ENCODE data around the gene RASSF3. TPM values are rescaled to one million over a fixed set of nuclear protein-coding genes. Genes with fewer than 3 reads are reported as not detected.

RASSF3 gene
- total and polyA plus RNA-seq, 7 donors, result 34.7 to 348 (median 143) TPM

GRCh38 chr12:64713376-64713775 is 103.1 kb downstream of the RASSF3 start:
- intact Hi-C loops (cut with DNase I), result no loop called here
- Histone ChIP-seq H3K4me1 (no peaks in the 10 kb centered on the region), H3K36me3 (peaks cover 0 to 46% (median 21%) of the 10 kb centered on the region in 4 donors), H3K27ac (no peak overlapping the region), H3K9me3 (no peaks in the 10 kb centered on the region), H3K4me3 (no peak overlapping the region), H3K27me3 (no peaks in the 10 kb centered on the region)
- TF ChIP-seq POLR2AphosphoS5 (IDR thresholded peaks at IDR 0.05), result no peak
- TF ChIP-seq POLR2A (IDR thresholded peaks at IDR 0.05), result no peak
- TF ChIP-seq, protein P1, sequence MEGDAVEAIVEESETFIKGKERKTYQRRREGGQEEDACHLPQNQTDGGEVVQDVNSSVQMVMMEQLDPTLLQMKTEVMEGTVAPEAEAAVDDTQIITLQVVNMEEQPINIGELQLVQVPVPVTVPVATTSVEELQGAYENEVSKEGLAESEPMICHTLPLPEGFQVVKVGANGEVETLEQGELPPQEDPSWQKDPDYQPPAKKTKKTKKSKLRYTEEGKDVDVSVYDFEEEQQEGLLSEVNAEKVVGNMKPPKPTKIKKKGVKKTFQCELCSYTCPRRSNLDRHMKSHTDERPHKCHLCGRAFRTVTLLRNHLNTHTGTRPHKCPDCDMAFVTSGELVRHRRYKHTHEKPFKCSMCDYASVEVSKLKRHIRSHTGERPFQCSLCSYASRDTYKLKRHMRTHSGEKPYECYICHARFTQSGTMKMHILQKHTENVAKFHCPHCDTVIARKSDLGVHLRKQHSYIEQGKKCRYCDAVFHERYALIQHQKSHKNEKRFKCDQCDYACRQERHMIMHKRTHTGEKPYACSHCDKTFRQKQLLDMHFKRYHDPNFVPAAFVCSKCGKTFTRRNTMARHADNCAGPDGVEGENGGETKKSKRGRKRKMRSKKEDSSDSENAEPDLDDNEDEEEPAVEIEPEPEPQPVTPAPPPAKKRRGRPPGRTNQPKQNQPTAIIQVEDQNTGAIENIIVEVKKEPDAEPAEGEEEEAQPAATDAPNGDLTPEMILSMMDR (IDR thresholded peaks at IDR 0.05), result no peak
- no peak for TF ChIP-seq EP300 (IDR thresholded peaks at IDR 0.05)
- DNase-seq, result no peak

DNA sequence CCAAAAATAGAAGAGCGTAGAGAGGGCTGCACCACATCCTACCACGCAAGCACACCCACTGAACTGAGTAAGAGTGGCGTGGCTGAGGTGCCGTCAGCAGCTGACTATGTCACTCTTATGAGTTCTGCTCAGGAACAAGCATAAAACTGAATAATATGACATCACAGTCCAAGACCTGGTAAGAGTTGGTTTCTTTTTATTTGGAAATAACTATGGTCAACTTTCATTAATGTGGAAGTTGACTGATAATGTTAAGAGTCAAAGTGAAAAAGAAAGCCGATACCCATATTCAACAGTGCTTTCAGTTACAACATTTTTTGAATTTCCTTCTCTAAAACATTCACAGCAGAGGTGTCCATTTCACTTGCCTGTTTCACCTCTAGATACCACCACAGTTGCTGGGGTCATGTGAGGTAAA is 104.3 kb downstream of the RASSF3 start:
- Histone ChIP-seq H3K27ac (no peak overlapping the region), H3K4me1 (no peaks in the 10 kb centered on the region), H3K27me3 (no peaks in the 10 kb centered on the region), H3K4me3 (no peak overlapping the region), H3K36me3 (peaks cover 0 to 58% (median 23%) of the 10 kb centered on the region in 4 donors), H3K9me3 (no peaks in the 10 kb centered on the region)
- WGBS, 2 donors, result 70 to 88% methylated on average over 5 of the region's 5 CpGs
- TF ChIP-seq POLR2AphosphoS5 (IDR thresholded peaks at IDR 0.05) (no peak), POLR2A (IDR thresholded peaks at IDR 0.05) (no peak), EP300 (IDR thresholded peaks at IDR 0.05) (no peak)
- TF ChIP-seq, protein P1 (IDR thresholded peaks at IDR 0.05), result no peak
- intact Hi-C loops (cut with DNase I), result no loop called here
- DNase-seq, result no peak

- no peaks in the 10 kb centered on the region for H3K9me3 ChIP-seq
- TF ChIP-seq POLR2A (IDR thresholded peaks at IDR 0.05) (no peak), POLR2AphosphoS5 (IDR thresholded peaks at IDR 0.05) (no peak), EP300 (IDR thresholded peaks at IDR 0.05) (no peak)
- TF ChIP-seq, protein P1 (IDR thresholded peaks at IDR 0.05), result no peak
- intact Hi-C loops (cut with DNase I), result no loop called here
- H3K36me3 ChIP-seq, result peaks cover 5 to 76% (median 33%) of the 10 kb centered on the region in 4 donors
- no peak overlapping the region for H3K27ac ChIP-seq
- DNase-seq, result no peak
- 76 to 83% methylated on average over 4 of the region's 4 CpGs for WGBS, 2 donors
- no peaks in the 10 kb centered on the region for H3K27me3 ChIP-seq
- H3K4me3 ChIP-seq, result no peak overlapping the region
- H3K4me1 ChIP-seq, result no peaks in the 10 kb centered on the region
Observed at GRCh38 chr12:64716371-64716770, 106.1 kb downstream of the RASSF3 start.

GRCh38 chr12:64716839-64717455 is 106.7 kb downstream of the RASSF3 start:
- no peak for TF ChIP-seq EP300 (IDR thresholded peaks at IDR 0.05)
- TF ChIP-seq POLR2A (IDR thresholded peaks at IDR 0.05), result no peak
- TF ChIP-seq, protein P1 (IDR thresholded peaks at IDR 0.05), result no peak
- no peak for TF ChIP-seq POLR2AphosphoS5 (IDR thresholded peaks at IDR 0.05)
- peaks cover 9 to 82% (median 37%) of the 10 kb centered on the region in 4 donors for H3K36me3 ChIP-seq
- intact Hi-C loops (cut with DNase I), result no loop called here
- 97 to 98% methylated on average over 6 of the region's 6 CpGs for WGBS, 2 donors
- H3K9me3 ChIP-seq, result no peaks in the 10 kb centered on the region
- H3K27ac ChIP-seq, result no peak overlapping the region
- H3K4me1 ChIP-seq, result no peaks in the 10 kb centered on the region
- DNase-seq, result no peak
- no peak overlapping the region for H3K4me3 ChIP-seq
- H3K27me3 ChIP-seq, result no peaks in the 10 kb centered on the region

- Histone ChIP-seq H3K9me3 (no peaks in the 10 kb centered on the region), H3K4me3 (no peak overlapping the region), H3K4me1 (no peaks in the 10 kb centered on the region), H3K36me3 (peaks cover 19 to 99% (median 41%) of the 10 kb centered on the region in 4 donors), H3K27me3 (no peaks in the 10 kb centered on the region), H3K27ac (no peak overlapping the region)
- no peak for DNase-seq
- 92 to 94% methylated on average over 1 of the region's 1 CpG for WGBS, 2 donors
- no peak for TF ChIP-seq POLR2AphosphoS5 (IDR thresholded peaks at IDR 0.05)
- intact Hi-C loops (cut with DNase I), result no loop called here
Observed at GRCh38 chr12:64718649-64719048, 108.4 kb downstream of the RASSF3 start.

Measured in sigmoid colon (tissue), 7 donors.